H1 (cell line): Measurements from ENCODE around the gene ZMAT5. TPM values are rescaled to one million over a fixed set of nuclear protein-coding genes. Genes with fewer than 3 reads are reported as not detected.

Experiments
- CTCF ChIA-PET: fragments of 300-600 bp; sonication (Branson Sonifier 250); formaldehyde crosslinking; loops from one replicate; lab custom pipeline; 2021; ENCODE audit not compliant: partially characterized antibody; lab: Charles Lee
- POLR2A ChIA-PET: fragments of 300-600 bp; sonication (Branson Sonifier 250); formaldehyde crosslinking; loops from one replicate; lab custom pipeline; 2021; ENCODE audit warnings: inconsistent platforms; ENCODE audit not compliant: partially characterized antibody; lab: Charles Lee
- DNase-seq, 2 experiments: peaks; one replicate each; pipeline versions ENCODE4 v3.0.0 to v3.0.0-alpha.2; 2010 to 2022; ENCODE audit warnings: low spot score in 2 of 2, low read depth in 1 of 2, mixed read lengths in 1 of 2
- FAIRE-seq: peaks from 2 replicates; lab custom pipeline; 2011; peaks lifted over from hg19 to GRCh38; lab: Jason Lieb, UNC
- H2AFZ ChIP-seq: 2 replicates; pipeline ENCODE4 v1.8.1; 2012; ENCODE audit warnings: low read length, inconsistent platforms
- H2AK5ac ChIP-seq: 2 replicates; pipeline ENCODE4 v1.6.1; 2013; ENCODE audit warnings: low read depth, low read length
- H2BK120ac ChIP-seq: replicated peaks from 2 replicates; pipeline ENCODE3; 2013; ENCODE audit warnings: low read depth, low read length, inconsistent platforms
- H2BK12ac ChIP-seq: 2 replicates; pipeline ENCODE4 v1.6.1; 2013; ENCODE audit warnings: low read depth, low read length
- H2BK15ac ChIP-seq: 2 replicates; pipeline ENCODE4 v1.6.1; 2013; ENCODE audit warnings: low read length
- H2BK20ac ChIP-seq: 2 replicates; pipeline ENCODE4 v1.6.1; 2013; ENCODE audit warnings: low read length
- H2BK5ac ChIP-seq: 2 replicates; pipeline ENCODE4 v1.6.1; 2013; ENCODE audit warnings: low read depth, low read length
- H3K14ac ChIP-seq: 2 replicates; pipeline ENCODE4 v1.6.1; 2013; ENCODE audit warnings: inconsistent platforms; ENCODE audit not compliant: insufficient read length
- H3K18ac ChIP-seq: 2 replicates; pipeline ENCODE4 v1.6.1; 2013; ENCODE audit warnings: low read length; ENCODE audit errors: extremely low read depth
- H3K23ac ChIP-seq: 2 replicates; pipeline ENCODE4 v1.6.1; 2013; ENCODE audit warnings: inconsistent platforms; ENCODE audit not compliant: insufficient read length
- H3K23me2 ChIP-seq: 2 replicates; pipeline ENCODE4 v1.6.1; 2013; ENCODE audit warnings: low read depth, low read length
- H3K27ac ChIP-seq: 2 replicates; pipeline ENCODE4 v1.6.1; 2011; ENCODE audit warnings: low read depth, low read length, inconsistent platforms
- H3K27me3 ChIP-seq, 4 experiments: replicated peaks in 1 of 4; 1 replicate in 1 of 4; 2 replicates in 3 of 4; pipeline versions ENCODE4 v1.6.1 to v1.8.1; 2011 to 2013; ENCODE audit warnings: low read length in 3 of 4, mild to moderate bottlenecking in 3 of 4, inconsistent platforms in 2 of 4, mixed read lengths in 2 of 4, moderate library complexity in 1 of 4; ENCODE audit not compliant: control insufficient read depth in 3 of 4, insufficient read depth in 3 of 4; ENCODE audit errors: extremely low read depth in 1 of 4
- H3K36me3 ChIP-seq, 4 experiments: 2 replicates each; pipeline versions ENCODE4 v1.6.1 to v1.8.1; 2011 to 2013; ENCODE audit warnings: mild to moderate bottlenecking in 4 of 4, low read length in 3 of 4, moderate library complexity in 2 of 4, control low read depth in 1 of 4, inconsistent platforms in 1 of 4; ENCODE audit not compliant: insufficient read depth in 4 of 4, control insufficient read depth in 2 of 4
- H3K4ac ChIP-seq: replicated peaks from 2 replicates; pipeline ENCODE3; 2013; ENCODE audit warnings: low read length, low read depth, mixed read lengths, inconsistent platforms; ENCODE audit not compliant: insufficient read length
- H3K4me1 ChIP-seq, 4 experiments: replicated peaks in 1 of 4; 1 replicate in 1 of 4; 2 replicates in 3 of 4; pipeline versions ENCODE4 v1.6.1 to v1.8.1; 2011 to 2013; ENCODE audit warnings: low read length in 3 of 4, inconsistent platforms in 2 of 4, mixed read lengths in 1 of 4; ENCODE audit not compliant: insufficient read depth in 4 of 4, control insufficient read depth in 3 of 4
- H3K4me2 ChIP-seq, 2 experiments: 2 replicates each; pipeline versions ENCODE4 v1.6.1 to v1.8.1; 2011 to 2013; ENCODE audit warnings: low read depth in 2 of 2, low read length in 2 of 2, control low read depth in 1 of 2, inconsistent platforms in 1 of 2, mild to moderate bottlenecking in 1 of 2; ENCODE audit not compliant: insufficient read depth in 1 of 2
- H3K4me3 ChIP-seq, 4 experiments: fragments of 200-600, 300-600 bp in 1 of 4; sonication (generic), shearing (Covaris generic), sonication (Bioruptor Twin) in 1 of 4; 2 replicates each; pipeline versions ENCODE4 v1.5.1 to v1.8.1; 2011 to 2016; ENCODE audit warnings: low read length in 4 of 4, low read depth in 3 of 4, control low read depth in 2 of 4, inconsistent platforms in 2 of 4, mild to moderate bottlenecking in 2 of 4, mixed read lengths in 1 of 4, moderate library complexity in 1 of 4; ENCODE audit not compliant: insufficient read depth in 2 of 4; ENCODE audit errors: extremely low read depth in 1 of 4
- H3K56ac ChIP-seq: replicated peaks from 2 replicates; pipeline ENCODE3; 2013; ENCODE audit warnings: low read depth, mild to moderate bottlenecking, mixed read lengths, low read length, inconsistent platforms; ENCODE audit not compliant: insufficient read length
- H3K79me1 ChIP-seq: 2 replicates; pipeline ENCODE4 v1.6.1; 2013; ENCODE audit warnings: low read depth, low read length, control low read depth
- H3K79me2 ChIP-seq, 2 experiments: 2 replicates each; pipeline versions ENCODE4 v1.6.1 to v1.8.1; 2012 to 2013; ENCODE audit warnings: low read length in 2 of 2, mild to moderate bottlenecking in 2 of 2, inconsistent platforms in 1 of 2; ENCODE audit not compliant: insufficient read depth in 2 of 2, control insufficient read depth in 1 of 2
- H3K9ac ChIP-seq, 4 experiments: replicated peaks in 1 of 4; 1 replicate in 1 of 4; 2 replicates in 3 of 4; pipeline versions ENCODE4 v1.6.1 to v1.8.1; 2011 to 2013; ENCODE audit warnings: low read depth in 3 of 4, low read length in 3 of 4, control low read depth in 2 of 4, mild to moderate bottlenecking in 2 of 4, moderate library complexity in 2 of 4, inconsistent platforms in 1 of 4; ENCODE audit errors: extremely low read depth in 1 of 4
- H3K9me3 ChIP-seq, 2 experiments: 2 replicates each; pipeline versions ENCODE4 v1.6.1 to v1.8.1; 2012 to 2013; ENCODE audit warnings: mild to moderate bottlenecking in 2 of 2, moderate library complexity in 2 of 2, control low read depth in 1 of 2, inconsistent platforms in 1 of 2, low read depth in 1 of 2, low read length in 1 of 2, mixed read lengths in 1 of 2; ENCODE audit not compliant: insufficient read depth in 2 of 2
- H4K20me1 ChIP-seq, 2 experiments: replicated peaks in 1 of 2; 2 replicates each; pipeline versions ENCODE3 to v1.8.1; 2011 to 2013; ENCODE audit warnings: inconsistent platforms in 2 of 2, low read length in 2 of 2, mild to moderate bottlenecking in 1 of 2; ENCODE audit not compliant: insufficient read depth in 2 of 2, control insufficient read depth in 1 of 2
- H4K5ac ChIP-seq: 2 replicates; pipeline ENCODE4 v1.6.1; 2013; ENCODE audit warnings: low read length, low read depth, mixed read lengths, inconsistent platforms; ENCODE audit not compliant: insufficient read length
- H4K8ac ChIP-seq: 2 replicates; pipeline ENCODE4 v1.8.0; 2013; ENCODE audit warnings: mild to moderate bottlenecking, moderate library complexity, low read length, inconsistent platforms; ENCODE audit not compliant: insufficient read depth; ENCODE audit errors: extremely low read depth
- H4K91ac ChIP-seq: replicated peaks from 2 replicates; pipeline ENCODE3; 2013; ENCODE audit warnings: low read length, mixed read lengths, inconsistent platforms; ENCODE audit not compliant: insufficient read length
- CHD2 ChIP-seq: IDR thresholded peaks from 2 replicates; pipeline ENCODE4 v1.6.1; 2012; ENCODE audit warnings: low read length, improper control_type of control experiment
- EP300 ChIP-seq, 2 experiments: IDR thresholded peaks; 1 replicate in 1 of 2; 2 replicates in 1 of 2; pipeline ENCODE4 v1.6.1; 2011 to 2012; ENCODE audit warnings: low read depth in 2 of 2, low read length in 2 of 2, mild to moderate bottlenecking in 2 of 2, borderline replicate concordance in 1 of 2, inconsistent platforms in 1 of 2, moderate library complexity in 1 of 2
- JUND ChIP-seq: IDR thresholded peaks from 2 replicates; pipeline ENCODE4 v1.6.1; 2011; ENCODE audit warnings: mild to moderate bottlenecking, improper control_type of control experiment, low read length
- RXRA ChIP-seq: IDR thresholded peaks from 2 replicates; pipeline ENCODE4 v1.6.1; 2011; ENCODE audit warnings: low read depth, mild to moderate bottlenecking, low read length, moderate library complexity; ENCODE audit not compliant: insufficient read depth
- ZNF274 ChIP-seq: IDR thresholded peaks from 2 replicates; pipeline ENCODE4 v1.7.0; 2012; ENCODE audit warnings: low read length, borderline replicate concordance; ENCODE audit errors: extremely low read depth
- WGBS, 2 experiments: shearing (Covaris generic) in 1 of 2; methylation state at CpG; one replicate each; pipeline versions ENCODE4 v1.1.6 to v1.1.7; 2013 to 2015; ENCODE audit warnings: low lambda C conversion rate in 2 of 2, mixed read lengths in 2 of 2, inconsistent platforms in 1 of 2, low coverage in 1 of 2, missing lambda C conversion rate in 1 of 2; ENCODE audit not compliant: insufficient replicate concordance in 2 of 2, insufficient coverage in 1 of 2, insufficient read length in 1 of 2; ENCODE audit errors: extremely low coverage in 1 of 2, missing lambda C conversion rate in 1 of 2; 5-methylcytosine and 5-hydroxymethylcytosine counted together
- polyA plus RNA-seq, 7 experiments: library from polyadenylated mRNA; depleted of rRNA in 3 of 7; stranded (reverse) in 5 of 7; unstranded in 2 of 7; fragments of >200 nt in 5 of 7; fragments of 200-250 nt in 2 of 7; gene quantifications; 1 replicate in 5 of 7; 2 replicates in 1 of 7; 4 replicates in 1 of 7; pipeline versions ENCODE4 v1.2.1 to v1.2.3, GENCODE V29; 2011 to 2013; ENCODE audit warnings: missing spikeins in 2 of 7, mixed read lengths in 2 of 7
- total RNA-seq: library from RNA; stranded (reverse); fragmentation: NEBNext Ultra II Directional; extraction: Animal tissue kit (Norgen Biotek cat#: 25700); gene quantifications from 2 replicates; pipeline ENCODE4 v1.2.1, GENCODE V29; 2021
- TF ChIP-seq, protein P1 (sequence below): IDR thresholded peaks from 2 replicates; pipeline ENCODE4 v1.6.1; 2012; ENCODE audit warnings: inconsistent platforms

ZMAT5 gene
- total and polyA plus RNA-seq, 2 of the 8 experiments (the other 6 are each of a cell fraction or from before 2014, with no cell fraction given), result 14.0 to 38.3 TPM

DNA sequence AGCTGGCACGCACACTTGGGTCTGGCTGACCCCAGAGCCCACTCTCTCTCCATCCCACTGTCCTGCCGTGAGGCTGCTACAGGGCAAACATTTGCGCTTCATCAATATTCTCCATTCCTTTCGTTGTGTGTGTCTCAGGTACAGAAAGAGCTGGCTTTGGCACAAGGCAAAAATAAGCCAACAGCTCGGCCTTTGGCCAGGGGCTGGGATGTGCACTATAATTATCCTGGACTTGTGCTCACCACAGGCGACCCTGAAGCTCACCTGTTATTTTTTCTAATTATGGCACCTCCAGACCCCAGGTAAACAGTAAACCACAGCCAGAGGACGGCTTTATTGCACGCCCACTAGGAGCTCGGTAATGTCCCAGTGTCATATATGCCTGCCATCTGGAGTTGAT lies 10.9 kb downstream of the ZMAT5 start:
- Histone ChIP-seq H3K79me2 (no peaks in the 10 kb centered on the region), H3K23ac (no peak overlapping the region), H4K20me1 (peaks cover 0 to 1% of the 10 kb centered on the region in 2 experiments), H3K4me1 (peaks cover 0 to 2% (median 0%) of the 10 kb centered on the region in 4 experiments; a peak in 2 of 7 replicates), H2BK12ac (0 out of 2 replicates have a peak overlapping the region, but pooled peaks have one; percentile 27), H3K27me3 (no peaks in the 10 kb centered on the region), H3K4me2 (no peak overlapping the region), H2BK120ac (no peak overlapping the region), H4K8ac (no peak overlapping the region), H3K79me1 (no peaks in the 10 kb centered on the region), H2BK20ac (no peak overlapping the region), H2AFZ (no peak overlapping the region), H4K5ac (no peak overlapping the region), H3K36me3 (no peaks in the 10 kb centered on the region), H2BK5ac (no peak overlapping the region), H2AK5ac (no peak overlapping the region), H3K4ac (no peak overlapping the region), H3K27ac (no peak overlapping the region), H3K9ac (no peak overlapping the region; a peak in 1 of 7 replicates), H3K23me2 (no peaks in the 10 kb centered on the region), H2BK15ac (no peak overlapping the region), H3K14ac (no peak overlapping the region), H3K18ac (no peak overlapping the region), H3K4me3 (no peak overlapping the region), H3K9me3 (no peaks in the 10 kb centered on the region), H3K56ac (no peak overlapping the region), H4K91ac (no peak overlapping the region)
- 93% methylated on average over 9 of the region's 9 CpGs; no CpG with 5 or more reads in 1 of the 2 experiments for WGBS, 2 experiments
- ChIA-PET CTCF (interaction anchor here (0.7 to 1.5 kb wide), 3 partner anchors 17 to 224 kb away, joined by 3 to 4 read pairs (median 4); no protein-coding TSS in a partner anchor), POLR2A (no interaction called here)
- FAIRE-seq, result no peak
- no peak for DNase-seq
- TF ChIP-seq CHD2, result no peak
- no peak for TF ChIP-seq EP300 (IDR thresholded peaks at IDR 0.05; ENCODE audit: borderline replicate concordance in 1 of 2, low read depth in 2 of 2, low read length in 2 of 2)
- TF ChIP-seq RXRA, result no peak
- TF ChIP-seq, protein P1, sequence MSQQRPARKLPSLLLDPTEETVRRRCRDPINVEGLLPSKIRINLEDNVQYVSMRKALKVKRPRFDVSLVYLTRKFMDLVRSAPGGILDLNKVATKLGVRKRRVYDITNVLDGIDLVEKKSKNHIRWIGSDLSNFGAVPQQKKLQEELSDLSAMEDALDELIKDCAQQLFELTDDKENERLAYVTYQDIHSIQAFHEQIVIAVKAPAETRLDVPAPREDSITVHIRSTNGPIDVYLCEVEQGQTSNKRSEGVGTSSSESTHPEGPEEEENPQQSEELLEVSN, result no peak
- TF ChIP-seq JUND, result no peak
- no peak for TF ChIP-seq ZNF274
